Endothelial cell (in vitro differentiated cells): Measurements from ENCODE around the gene AFAP1L2. TPM values are rescaled to one million over a fixed set of nuclear protein-coding genes. Genes with fewer than 3 reads are reported as not detected.

Experiments used
- DNase-seq: peaks from one replicate; pipeline ENCODE4 v3.0.0; 2021; ENCODE audit warnings: low spot score
- H3K27ac Mint-ChIP-seq: one replicate; pipeline ENCODE4 v1.8.0; 2021; ENCODE audit warnings: mixed read lengths, inconsistent platforms; ENCODE audit not compliant: unreplicated experiment
- H3K27me3 Mint-ChIP-seq: one replicate; pipeline ENCODE4 v1.8.0; 2021; ENCODE audit warnings: mild to moderate bottlenecking, moderate library complexity, mixed read lengths, inconsistent platforms; ENCODE audit not compliant: unreplicated experiment
- H3K36me3 Mint-ChIP-seq: one replicate; pipeline ENCODE4 v1.8.0; 2021; ENCODE audit warnings: mild to moderate bottlenecking, low read depth, mixed read lengths, inconsistent platforms; ENCODE audit not compliant: unreplicated experiment
- H3K4me1 Mint-ChIP-seq: one replicate; pipeline ENCODE4 v1.8.0; 2021; ENCODE audit warnings: mild to moderate bottlenecking, mixed read lengths, inconsistent platforms; ENCODE audit not compliant: unreplicated experiment
- H3K4me3 Mint-ChIP-seq: one replicate; pipeline ENCODE4 v1.8.0; 2021; ENCODE audit warnings: mild to moderate bottlenecking, mixed read lengths, inconsistent platforms; ENCODE audit not compliant: unreplicated experiment
- H3K9me3 Mint-ChIP-seq: one replicate; pipeline ENCODE4 v1.8.0; 2021; ENCODE audit warnings: mixed read lengths, inconsistent platforms; ENCODE audit not compliant: unreplicated experiment
- CTCF ChIP-seq: fragments of 200-600 bp; sonication (generic); IDR thresholded peaks from one replicate; pipeline ENCODE4 v1.5.0; 2021; ENCODE audit warnings: antibody characterized with exemption; ENCODE audit not compliant: unreplicated experiment
- total RNA-seq: library from RNA; stranded (reverse); fragmentation: NEBNext Ultra II Directional; extraction: Animal tissue kit (Norgen Biotek cat#: 25700); gene quantifications from one replicate; pipeline ENCODE4 v1.2.1, GENCODE V29; 2021; ENCODE audit not compliant: unreplicated experiment

Gene AFAP1L2
- total RNA-seq, 1 donor from 2014 or later: 0.77 TPM

- H3K27me3 Mint-ChIP-seq: no peaks in the 10 kb centered on the region
- DNase-seq: no peak
- no peaks in the 10 kb centered on the region for H3K9me3 Mint-ChIP-seq
- H3K36me3 Mint-ChIP-seq: no peaks in the 10 kb centered on the region
- H3K27ac Mint-ChIP-seq: no peak overlapping the region
- H3K4me3 Mint-ChIP-seq: no peak overlapping the region
- H3K4me1 Mint-ChIP-seq: no peaks in the 10 kb centered on the region
- no peak for TF ChIP-seq CTCF
Measured at GRCh38 chr10:114379631-114380041, 24.7 kb downstream of the AFAP1L2 start.

DNA sequence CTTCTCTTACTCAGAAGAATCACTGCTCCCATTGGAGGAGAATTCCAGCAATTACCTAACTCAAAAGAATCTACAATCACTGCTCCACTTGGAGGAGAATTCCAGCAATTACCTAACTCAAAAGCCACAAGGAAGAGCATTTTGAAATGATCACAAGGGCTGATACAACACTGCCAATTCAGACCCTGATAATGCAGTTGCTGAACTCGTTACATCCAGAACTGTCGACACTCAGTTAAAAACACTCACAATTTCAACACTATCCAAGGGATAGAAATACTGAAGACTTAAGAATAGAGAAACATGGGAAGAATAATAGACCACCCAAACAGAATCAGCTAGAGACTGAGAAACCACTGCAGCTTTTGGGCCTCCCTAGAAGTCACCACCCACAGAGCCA is 27.8 kb downstream of the AFAP1L2 start:
- no peak overlapping the region for H3K4me3 Mint-ChIP-seq
- TF ChIP-seq CTCF: no peak
- no peaks in the 10 kb centered on the region for H3K36me3 Mint-ChIP-seq
- H3K9me3 Mint-ChIP-seq: no peaks in the 10 kb centered on the region
- no peaks in the 10 kb centered on the region for H3K4me1 Mint-ChIP-seq
- no peak overlapping the region for H3K27ac Mint-ChIP-seq
- no peak for DNase-seq
- H3K27me3 Mint-ChIP-seq: peaks cover 2% of the 10 kb centered on the region

GRCh38 chr10:114375047-114375446 is 29.3 kb downstream of the AFAP1L2 start:
- Mint-ChIP-seq H3K4me3 (no peak overlapping the region), H3K27me3 (peaks cover 2% of the 10 kb centered on the region), H3K4me1 (peaks cover 3% of the 10 kb centered on the region), H3K36me3 (no peaks in the 10 kb centered on the region), H3K9me3 (no peaks in the 10 kb centered on the region), H3K27ac (no peak overlapping the region)
- TF ChIP-seq CTCF: no peak
- no peak for DNase-seq

DNA sequence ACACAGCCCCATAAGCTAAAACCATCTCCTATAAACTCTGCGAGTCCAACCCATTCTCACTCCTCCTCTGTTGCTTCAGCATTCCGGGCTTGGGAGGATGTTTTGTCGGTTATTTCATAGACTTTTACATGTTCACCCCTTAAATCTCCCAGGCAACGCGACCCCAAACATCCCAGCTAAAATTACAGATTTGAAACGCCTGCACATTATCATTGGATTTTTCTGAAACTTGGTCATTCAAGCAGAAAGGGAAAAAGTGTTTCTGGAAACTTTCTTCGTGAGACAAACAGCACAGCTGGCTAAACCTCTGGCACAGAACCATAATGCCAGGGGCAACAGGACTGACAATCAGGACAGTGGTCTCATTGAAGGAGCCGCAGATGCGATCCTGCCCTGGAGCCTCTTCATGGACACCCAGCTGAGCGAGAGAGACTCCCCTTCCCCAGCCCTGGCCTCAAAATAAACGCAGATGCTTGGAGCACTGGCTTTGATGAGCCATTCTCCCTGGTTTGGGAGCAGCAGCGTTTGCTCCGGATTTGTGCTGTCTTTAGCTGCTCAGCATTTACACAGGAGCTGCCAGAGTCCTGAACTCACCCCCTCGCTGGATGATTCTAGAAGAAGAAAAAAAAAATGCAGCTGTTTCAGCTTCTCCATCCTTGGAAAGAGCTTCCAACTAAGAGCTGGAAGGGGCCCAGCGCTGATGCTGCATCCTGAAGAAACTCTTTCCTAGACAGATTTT is 30.1 kb downstream of the AFAP1L2 start:
- Mint-ChIP-seq H3K36me3 (no peaks in the 10 kb centered on the region), H3K27me3 (peaks cover 2% of the 10 kb centered on the region), H3K4me3 (no peak overlapping the region), H3K9me3 (no peaks in the 10 kb centered on the region), H3K4me1 (peaks cover 5% of the 10 kb centered on the region), H3K27ac (no peak overlapping the region)
- DNase-seq: no peak
- TF ChIP-seq CTCF: no peak

GRCh38 chr10:114373631-114374030 is 30.7 kb downstream of the AFAP1L2 start:
- Mint-ChIP-seq H3K4me3 (no peak overlapping the region), H3K4me1 (peaks cover 5% of the 10 kb centered on the region), H3K27me3 (peaks cover 2% of the 10 kb centered on the region), H3K9me3 (no peaks in the 10 kb centered on the region), H3K36me3 (no peaks in the 10 kb centered on the region), H3K27ac (no peak overlapping the region)
- no peak for TF ChIP-seq CTCF
- no peak for DNase-seq
